Mesothelial cell of epicardium (in vitro differentiated cells): ENCODE data around the gene FKBP7. TPM values are rescaled to one million over a fixed set of nuclear protein-coding genes. Genes with fewer than 3 reads are reported as not detected.

ENCODE experiments used
- DNase-seq, 2 experiments: peaks; one replicate each; pipeline ENCODE4 v3.0.0; 2021; ENCODE audit warnings: low spot score in 2 of 2; ENCODE audit not compliant: unreplicated experiment in 2 of 2
- H3K27ac Mint-ChIP-seq: 2 replicates; pipeline ENCODE4 v1.8.0; 2021; ENCODE audit warnings: mixed read lengths
- H3K27me3 Mint-ChIP-seq: 2 replicates; pipeline ENCODE4 v1.8.0; 2021; ENCODE audit warnings: low read depth, mixed read lengths
- H3K36me3 Mint-ChIP-seq: 2 replicates; pipeline ENCODE4 v1.8.0; 2021; ENCODE audit warnings: mixed read lengths
- H3K4me1 Mint-ChIP-seq: 2 replicates; pipeline ENCODE4 v1.8.0; 2021; ENCODE audit warnings: mixed read lengths
- H3K4me3 Mint-ChIP-seq: 2 replicates; pipeline ENCODE4 v1.8.0; 2021; ENCODE audit warnings: mild to moderate bottlenecking, moderate library complexity, mixed read lengths
- H3K9me3 Mint-ChIP-seq: 2 replicates; pipeline ENCODE4 v1.8.0; 2021; ENCODE audit warnings: mixed read lengths
- total RNA-seq: library from RNA; stranded (reverse); gene quantifications from 3 replicates; pipeline ENCODE4 v1.2.1, GENCODE V29; 2021
- TF ChIP-seq, protein P1 (sequence below): fragments of 200-600 bp; sonication (generic); IDR thresholded peaks from one replicate; pipeline ENCODE4 v1.5.0; 2021; ENCODE audit warnings: antibody characterized with exemption; ENCODE audit not compliant: unreplicated experiment

Gene FKBP7
- total RNA-seq, 1 donor from 2014 or later = 49.7 TPM

DNA sequence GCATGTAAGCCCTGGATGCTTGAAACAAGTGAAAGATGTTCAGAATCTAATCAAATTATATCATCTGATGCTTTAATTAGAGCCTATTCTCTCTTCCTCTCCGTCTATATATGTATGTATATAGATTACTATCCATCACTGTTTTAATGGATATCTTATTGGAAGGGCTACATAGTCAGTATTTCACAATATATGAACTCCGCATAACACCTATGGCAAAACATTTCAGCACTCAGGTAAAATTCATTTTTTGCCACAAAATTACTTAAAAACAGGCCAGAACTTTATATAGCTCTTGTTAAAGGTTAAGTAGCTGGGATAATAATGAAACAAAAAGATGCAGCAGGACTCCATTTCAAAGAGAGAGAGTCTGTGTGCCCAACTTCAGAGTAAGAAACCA, 26.1 kb downstream of the FKBP7 start:
- peak overlapping the region; percentile 87 for H3K4me3 Mint-ChIP-seq
- H3K4me1 Mint-ChIP-seq = peaks cover 35% of the 10 kb centered on the region
- peaks cover 14% of the 10 kb centered on the region for H3K36me3 Mint-ChIP-seq
- TF ChIP-seq, protein P1, sequence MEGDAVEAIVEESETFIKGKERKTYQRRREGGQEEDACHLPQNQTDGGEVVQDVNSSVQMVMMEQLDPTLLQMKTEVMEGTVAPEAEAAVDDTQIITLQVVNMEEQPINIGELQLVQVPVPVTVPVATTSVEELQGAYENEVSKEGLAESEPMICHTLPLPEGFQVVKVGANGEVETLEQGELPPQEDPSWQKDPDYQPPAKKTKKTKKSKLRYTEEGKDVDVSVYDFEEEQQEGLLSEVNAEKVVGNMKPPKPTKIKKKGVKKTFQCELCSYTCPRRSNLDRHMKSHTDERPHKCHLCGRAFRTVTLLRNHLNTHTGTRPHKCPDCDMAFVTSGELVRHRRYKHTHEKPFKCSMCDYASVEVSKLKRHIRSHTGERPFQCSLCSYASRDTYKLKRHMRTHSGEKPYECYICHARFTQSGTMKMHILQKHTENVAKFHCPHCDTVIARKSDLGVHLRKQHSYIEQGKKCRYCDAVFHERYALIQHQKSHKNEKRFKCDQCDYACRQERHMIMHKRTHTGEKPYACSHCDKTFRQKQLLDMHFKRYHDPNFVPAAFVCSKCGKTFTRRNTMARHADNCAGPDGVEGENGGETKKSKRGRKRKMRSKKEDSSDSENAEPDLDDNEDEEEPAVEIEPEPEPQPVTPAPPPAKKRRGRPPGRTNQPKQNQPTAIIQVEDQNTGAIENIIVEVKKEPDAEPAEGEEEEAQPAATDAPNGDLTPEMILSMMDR = no peak
- DNase-seq = no peak
- peaks cover 5% of the 10 kb centered on the region for H3K9me3 Mint-ChIP-seq
- no peaks in the 10 kb centered on the region for H3K27me3 Mint-ChIP-seq
- peak overlapping the region; percentile 100 for H3K27ac Mint-ChIP-seq

DNA sequence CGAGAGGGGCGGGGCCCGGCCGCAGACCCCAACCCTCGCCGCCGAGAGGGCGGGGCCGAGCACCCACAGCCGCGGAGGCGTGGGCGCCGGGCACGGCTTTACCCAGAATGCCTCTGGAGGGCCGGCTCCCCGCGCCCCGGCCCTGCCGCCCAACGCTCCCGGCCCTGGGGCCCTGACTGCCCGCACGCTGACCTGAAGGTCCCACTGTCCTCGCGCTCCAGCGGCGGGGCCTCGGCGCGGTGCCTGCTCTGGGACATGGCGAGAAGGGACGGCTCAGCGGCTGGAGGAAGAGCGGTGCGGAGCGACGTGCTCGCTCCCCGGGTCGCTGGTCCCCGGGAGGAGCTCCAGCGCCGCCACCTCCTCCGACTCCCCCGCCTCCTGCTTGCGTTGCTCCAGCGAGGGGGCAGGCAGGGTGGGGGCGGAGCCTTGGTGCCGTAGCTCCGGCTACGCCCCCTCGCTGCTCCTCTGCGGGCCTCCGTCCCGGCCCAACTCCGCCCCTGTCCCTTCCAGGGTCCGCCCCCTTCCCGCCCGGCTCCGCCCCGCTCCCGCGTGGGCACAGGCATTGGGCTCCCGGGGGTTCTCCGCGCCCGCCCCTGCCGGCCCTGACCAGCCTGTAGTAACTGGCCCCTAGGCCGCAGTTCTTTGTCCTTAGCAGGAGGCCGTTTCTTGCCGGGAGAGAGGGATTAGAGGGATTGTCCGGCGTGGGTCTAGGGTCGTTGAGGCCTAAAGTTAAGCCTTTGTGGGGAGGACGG, 27.4 kb downstream of the FKBP7 start, which contains the start of the genes PJVK and PRKRA:
TSS of gene PJVK (plus strand) at position 605 of the 752 bp plus-strand sequence. CDS start 2,032 bp downstream, outside the sequence.
TSS of gene PRKRA (minus strand) at position 402 of the 752 bp plus-strand sequence. CDS start at position 257, 145 bp downstream.
- peak within 1 kb of the TSS; percentile 100 for H3K27ac Mint-ChIP-seq
- TF ChIP-seq, protein P1 = no peak
- DNase-seq = peak; percentile 98 to 99
- peak within 1 kb of the TSS; percentile 87 for H3K4me3 Mint-ChIP-seq
- peaks cover 21% of the 10 kb centered on the region for H3K36me3 Mint-ChIP-seq
- H3K27me3 Mint-ChIP-seq = no peaks in the 10 kb centered on the region
- H3K4me1 Mint-ChIP-seq = peaks cover 35% of the 10 kb centered on the region
- H3K9me3 Mint-ChIP-seq = peaks cover 5% of the 10 kb centered on the region

DNA sequence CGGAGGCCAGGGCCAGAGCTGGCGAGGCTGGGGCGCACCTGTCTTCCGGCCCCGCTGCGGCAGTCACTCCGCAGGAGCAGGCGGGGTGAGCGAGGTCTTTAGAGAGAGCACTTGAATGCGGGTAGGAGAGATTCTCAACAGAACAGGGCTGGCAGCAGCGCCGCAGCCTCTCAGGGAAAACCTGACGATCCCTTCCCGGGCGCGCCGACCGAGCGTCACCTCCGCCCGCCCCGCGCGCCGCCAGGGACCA, 28.0 kb downstream of the FKBP7 start:
- H3K4me1 Mint-ChIP-seq = peaks cover 35% of the 10 kb centered on the region
- no peak for DNase-seq
- H3K27ac Mint-ChIP-seq = peak overlapping the region; percentile 95
- TF ChIP-seq, protein P1 = no peak
- H3K9me3 Mint-ChIP-seq = peaks cover 5% of the 10 kb centered on the region
- H3K4me3 Mint-ChIP-seq = peak overlapping the region; percentile 83
- H3K36me3 Mint-ChIP-seq = peaks cover 21% of the 10 kb centered on the region
- H3K27me3 Mint-ChIP-seq = no peaks in the 10 kb centered on the region

DNA sequence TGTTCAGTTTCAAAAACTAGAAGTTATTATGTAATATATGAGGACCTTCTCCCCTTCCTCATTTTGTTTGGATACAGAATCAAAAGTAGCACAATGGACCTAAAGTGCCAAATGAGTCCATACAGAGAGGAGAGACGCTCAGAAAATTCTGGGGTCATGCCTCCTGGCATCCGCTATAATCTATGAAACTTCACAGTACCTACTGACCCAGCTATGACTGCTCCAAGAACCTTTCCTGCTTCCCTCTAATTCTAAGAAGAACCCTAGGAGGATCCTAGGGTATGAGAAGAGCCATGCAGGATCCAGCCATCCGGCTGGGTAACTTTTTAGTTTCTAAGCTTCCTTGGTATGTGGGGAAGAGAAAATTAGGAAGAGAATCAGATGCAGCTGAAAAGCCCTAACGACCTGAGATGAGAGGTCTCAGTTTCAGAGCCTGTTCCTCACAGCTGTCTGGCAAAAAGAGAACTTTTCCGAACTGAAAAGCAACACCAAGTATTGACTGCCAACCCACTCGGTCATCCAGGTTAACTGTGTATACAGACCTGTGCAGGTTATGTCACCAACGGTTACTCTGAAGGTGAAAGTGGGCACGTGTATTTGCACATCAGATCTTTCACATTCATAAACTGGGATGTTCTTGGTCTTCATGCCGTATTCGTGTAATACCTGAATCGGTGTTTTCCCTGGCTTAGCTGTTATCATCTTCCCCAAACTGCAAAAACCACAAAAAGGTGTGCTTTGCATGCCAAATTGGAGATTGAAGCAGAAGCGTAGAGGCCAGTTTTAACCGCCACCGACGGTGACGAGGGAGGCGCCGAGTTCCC, 28.5 kb downstream of the FKBP7 start:
- Mint-ChIP-seq H3K36me3 (peaks cover 26% of the 10 kb centered on the region), H3K27me3 (no peaks in the 10 kb centered on the region), H3K4me3 (peak overlapping the region; percentile 83), H3K9me3 (peaks cover 5% of the 10 kb centered on the region), H3K4me1 (peaks cover 35% of the 10 kb centered on the region), H3K27ac (peak overlapping the region; percentile 95)
- TF ChIP-seq, protein P1 = no peak
- DNase-seq = no peak

DNA sequence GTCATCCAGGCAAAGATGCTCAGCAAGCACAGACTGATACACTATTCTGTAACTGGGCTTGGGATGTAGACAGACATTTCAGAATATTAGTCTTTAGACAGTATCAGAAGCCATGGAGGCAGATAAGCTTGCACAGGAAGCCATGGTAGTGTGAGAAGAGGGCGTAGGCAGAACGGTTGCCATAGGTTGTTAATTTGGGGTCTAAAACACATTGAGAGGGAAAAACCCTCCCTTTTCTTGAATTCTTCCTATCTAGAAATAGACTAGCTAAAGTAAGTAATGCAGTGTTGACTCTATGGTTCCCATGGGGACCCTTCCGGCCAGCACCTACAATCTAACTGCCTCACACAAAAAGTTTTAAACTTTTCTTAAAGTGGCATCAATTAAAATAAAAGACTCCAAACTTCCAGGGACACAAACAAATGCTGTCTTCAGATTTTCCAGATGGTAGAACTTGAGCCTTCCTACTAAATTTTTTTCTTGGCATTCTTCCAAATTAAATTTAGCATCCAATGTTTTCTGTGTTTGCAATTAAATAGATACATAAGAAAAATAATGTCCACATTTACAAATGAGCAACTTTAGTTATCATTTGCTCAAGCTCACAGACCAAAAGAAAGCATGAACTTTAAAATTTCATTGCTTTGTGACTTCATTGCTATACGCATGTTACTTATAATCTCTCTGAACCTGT, 29.3 kb downstream of the FKBP7 start:
- Mint-ChIP-seq H3K9me3 (no peaks in the 10 kb centered on the region), H3K4me3 (peak overlapping the region; percentile 83), H3K27ac (peak overlapping the region; percentile 95), H3K4me1 (peaks cover 35% of the 10 kb centered on the region), H3K27me3 (no peaks in the 10 kb centered on the region), H3K36me3 (peaks cover 28% of the 10 kb centered on the region)
- DNase-seq = no peak
- TF ChIP-seq, protein P1 = no peak
